H1 (cell line): ENCODE data around the gene NAA11. TPM values are rescaled to one million over a fixed set of nuclear protein-coding genes. Genes with fewer than 3 reads are reported as not detected.

Experiments used
- CTCF ChIA-PET: fragments of 300-600 bp; sonication (Branson Sonifier 250); formaldehyde crosslinking; loops from one replicate; lab custom pipeline; 2021; ENCODE audit not compliant: partially characterized antibody; lab: Charles Lee
- POLR2A ChIA-PET: fragments of 300-600 bp; sonication (Branson Sonifier 250); formaldehyde crosslinking; loops from one replicate; lab custom pipeline; 2021; ENCODE audit warnings: inconsistent platforms; ENCODE audit not compliant: partially characterized antibody; lab: Charles Lee
- DNase-seq, 2 experiments: peaks; one replicate each; pipeline versions ENCODE4 v3.0.0 to v3.0.0-alpha.2; 2010 to 2022; ENCODE audit warnings: low spot score in 2 of 2, low read depth in 1 of 2, mixed read lengths in 1 of 2
- FAIRE-seq: peaks from 2 replicates; lab custom pipeline; 2011; peaks lifted over from hg19 to GRCh38; lab: Jason Lieb, UNC
- H2AFZ ChIP-seq: 2 replicates; pipeline ENCODE4 v1.8.1; 2012; ENCODE audit warnings: low read length, inconsistent platforms
- H2AK5ac ChIP-seq: 2 replicates; pipeline ENCODE4 v1.6.1; 2013; ENCODE audit warnings: low read depth, low read length
- H2BK120ac ChIP-seq: replicated peaks from 2 replicates; pipeline ENCODE3; 2013; ENCODE audit warnings: low read depth, low read length, inconsistent platforms
- H2BK12ac ChIP-seq: 2 replicates; pipeline ENCODE4 v1.6.1; 2013; ENCODE audit warnings: low read depth, low read length
- H2BK15ac ChIP-seq: 2 replicates; pipeline ENCODE4 v1.6.1; 2013; ENCODE audit warnings: low read length
- H2BK20ac ChIP-seq: 2 replicates; pipeline ENCODE4 v1.6.1; 2013; ENCODE audit warnings: low read length
- H2BK5ac ChIP-seq: 2 replicates; pipeline ENCODE4 v1.6.1; 2013; ENCODE audit warnings: low read depth, low read length
- H3K14ac ChIP-seq: 2 replicates; pipeline ENCODE4 v1.6.1; 2013; ENCODE audit warnings: inconsistent platforms; ENCODE audit not compliant: insufficient read length
- H3K18ac ChIP-seq: 2 replicates; pipeline ENCODE4 v1.6.1; 2013; ENCODE audit warnings: low read length; ENCODE audit errors: extremely low read depth
- H3K23ac ChIP-seq: 2 replicates; pipeline ENCODE4 v1.6.1; 2013; ENCODE audit warnings: inconsistent platforms; ENCODE audit not compliant: insufficient read length
- H3K23me2 ChIP-seq: 2 replicates; pipeline ENCODE4 v1.6.1; 2013; ENCODE audit warnings: low read depth, low read length
- H3K27ac ChIP-seq: 2 replicates; pipeline ENCODE4 v1.6.1; 2011; ENCODE audit warnings: low read depth, low read length, inconsistent platforms
- H3K27me3 ChIP-seq, 4 experiments: replicated peaks in 1 of 4; 1 replicate in 1 of 4; 2 replicates in 3 of 4; pipeline versions ENCODE4 v1.6.1 to v1.8.1; 2011 to 2013; ENCODE audit warnings: low read length in 3 of 4, mild to moderate bottlenecking in 3 of 4, inconsistent platforms in 2 of 4, mixed read lengths in 2 of 4, moderate library complexity in 1 of 4; ENCODE audit not compliant: control insufficient read depth in 3 of 4, insufficient read depth in 3 of 4; ENCODE audit errors: extremely low read depth in 1 of 4
- H3K36me3 ChIP-seq, 4 experiments: 2 replicates each; pipeline versions ENCODE4 v1.6.1 to v1.8.1; 2011 to 2013; ENCODE audit warnings: mild to moderate bottlenecking in 4 of 4, low read length in 3 of 4, moderate library complexity in 2 of 4, control low read depth in 1 of 4, inconsistent platforms in 1 of 4; ENCODE audit not compliant: insufficient read depth in 4 of 4, control insufficient read depth in 2 of 4
- H3K4ac ChIP-seq: replicated peaks from 2 replicates; pipeline ENCODE3; 2013; ENCODE audit warnings: low read length, low read depth, mixed read lengths, inconsistent platforms; ENCODE audit not compliant: insufficient read length
- H3K4me1 ChIP-seq, 4 experiments: replicated peaks in 1 of 4; 1 replicate in 1 of 4; 2 replicates in 3 of 4; pipeline versions ENCODE4 v1.6.1 to v1.8.1; 2011 to 2013; ENCODE audit warnings: low read length in 3 of 4, inconsistent platforms in 2 of 4, mixed read lengths in 1 of 4; ENCODE audit not compliant: insufficient read depth in 4 of 4, control insufficient read depth in 3 of 4
- H3K4me2 ChIP-seq, 2 experiments: 2 replicates each; pipeline versions ENCODE4 v1.6.1 to v1.8.1; 2011 to 2013; ENCODE audit warnings: low read depth in 2 of 2, low read length in 2 of 2, control low read depth in 1 of 2, inconsistent platforms in 1 of 2, mild to moderate bottlenecking in 1 of 2; ENCODE audit not compliant: insufficient read depth in 1 of 2
- H3K4me3 ChIP-seq, 4 experiments: fragments of 200-600, 300-600 bp in 1 of 4; sonication (generic), shearing (Covaris generic), sonication (Bioruptor Twin) in 1 of 4; 2 replicates each; pipeline versions ENCODE4 v1.5.1 to v1.8.1; 2011 to 2016; ENCODE audit warnings: low read length in 4 of 4, low read depth in 3 of 4, control low read depth in 2 of 4, inconsistent platforms in 2 of 4, mild to moderate bottlenecking in 2 of 4, mixed read lengths in 1 of 4, moderate library complexity in 1 of 4; ENCODE audit not compliant: insufficient read depth in 2 of 4; ENCODE audit errors: extremely low read depth in 1 of 4
- H3K56ac ChIP-seq: replicated peaks from 2 replicates; pipeline ENCODE3; 2013; ENCODE audit warnings: low read depth, mild to moderate bottlenecking, mixed read lengths, low read length, inconsistent platforms; ENCODE audit not compliant: insufficient read length
- H3K79me1 ChIP-seq: 2 replicates; pipeline ENCODE4 v1.6.1; 2013; ENCODE audit warnings: low read depth, low read length, control low read depth
- H3K79me2 ChIP-seq, 2 experiments: 2 replicates each; pipeline versions ENCODE4 v1.6.1 to v1.8.1; 2012 to 2013; ENCODE audit warnings: low read length in 2 of 2, mild to moderate bottlenecking in 2 of 2, inconsistent platforms in 1 of 2; ENCODE audit not compliant: insufficient read depth in 2 of 2, control insufficient read depth in 1 of 2
- H3K9ac ChIP-seq, 4 experiments: replicated peaks in 1 of 4; 1 replicate in 1 of 4; 2 replicates in 3 of 4; pipeline versions ENCODE4 v1.6.1 to v1.8.1; 2011 to 2013; ENCODE audit warnings: low read depth in 3 of 4, low read length in 3 of 4, control low read depth in 2 of 4, mild to moderate bottlenecking in 2 of 4, moderate library complexity in 2 of 4, inconsistent platforms in 1 of 4; ENCODE audit errors: extremely low read depth in 1 of 4
- H3K9me3 ChIP-seq, 2 experiments: 2 replicates each; pipeline versions ENCODE4 v1.6.1 to v1.8.1; 2012 to 2013; ENCODE audit warnings: mild to moderate bottlenecking in 2 of 2, moderate library complexity in 2 of 2, control low read depth in 1 of 2, inconsistent platforms in 1 of 2, low read depth in 1 of 2, low read length in 1 of 2, mixed read lengths in 1 of 2; ENCODE audit not compliant: insufficient read depth in 2 of 2
- H4K20me1 ChIP-seq, 2 experiments: replicated peaks in 1 of 2; 2 replicates each; pipeline versions ENCODE3 to v1.8.1; 2011 to 2013; ENCODE audit warnings: inconsistent platforms in 2 of 2, low read length in 2 of 2, mild to moderate bottlenecking in 1 of 2; ENCODE audit not compliant: insufficient read depth in 2 of 2, control insufficient read depth in 1 of 2
- H4K5ac ChIP-seq: 2 replicates; pipeline ENCODE4 v1.6.1; 2013; ENCODE audit warnings: low read length, low read depth, mixed read lengths, inconsistent platforms; ENCODE audit not compliant: insufficient read length
- H4K8ac ChIP-seq: 2 replicates; pipeline ENCODE4 v1.8.0; 2013; ENCODE audit warnings: mild to moderate bottlenecking, moderate library complexity, low read length, inconsistent platforms; ENCODE audit not compliant: insufficient read depth; ENCODE audit errors: extremely low read depth
- H4K91ac ChIP-seq: replicated peaks from 2 replicates; pipeline ENCODE3; 2013; ENCODE audit warnings: low read length, mixed read lengths, inconsistent platforms; ENCODE audit not compliant: insufficient read length
- BRCA1 ChIP-seq: IDR thresholded peaks from 2 replicates; pipeline ENCODE4 v1.6.1; 2012; ENCODE audit warnings: low read depth, low read length, improper control_type of control experiment
- CHD1 ChIP-seq: IDR thresholded peaks from 2 replicates; pipeline ENCODE4 v1.6.1; 2012; ENCODE audit warnings: low read depth, low read length, improper control_type of control experiment
- CREB1 ChIP-seq: IDR thresholded peaks from 2 replicates; pipeline ENCODE4 v1.6.1; 2012; ENCODE audit warnings: inconsistent platforms
- EGR1 ChIP-seq: IDR thresholded peaks from 2 replicates; pipeline ENCODE4 v1.6.1; 2011; ENCODE audit warnings: low read depth, low read length, borderline replicate concordance
- GTF2F1 ChIP-seq: IDR thresholded peaks from 2 replicates; pipeline ENCODE4 v1.6.1; 2012; ENCODE audit warnings: low read depth, low read length, improper control_type of control experiment, borderline replicate concordance
- MAFK ChIP-seq: IDR thresholded peaks from 2 replicates; pipeline ENCODE4 v1.6.1; 2012; ENCODE audit warnings: low read depth, mild to moderate bottlenecking, improper control_type of control experiment, low read length
- POLR2A ChIP-seq, 2 experiments: IDR thresholded peaks; 1 replicate in 1 of 2; 2 replicates in 1 of 2; pipeline ENCODE4 v1.6.1; 2011; ENCODE audit warnings: low read depth in 2 of 2, low read length in 2 of 2, mild to moderate bottlenecking in 2 of 2; ENCODE audit errors: control extremely low read depth in 1 of 2
- SIRT6 ChIP-seq: IDR thresholded peaks from one replicate; pipeline ENCODE4 v1.7.1; 2012; ENCODE audit warnings: low read length, inconsistent platforms
- WGBS, 2 experiments: shearing (Covaris generic) in 1 of 2; methylation state at CpG; one replicate each; pipeline versions ENCODE4 v1.1.6 to v1.1.7; 2013 to 2015; ENCODE audit warnings: low lambda C conversion rate in 2 of 2, mixed read lengths in 2 of 2, inconsistent platforms in 1 of 2, low coverage in 1 of 2, missing lambda C conversion rate in 1 of 2; ENCODE audit not compliant: insufficient replicate concordance in 2 of 2, insufficient coverage in 1 of 2, insufficient read length in 1 of 2; ENCODE audit errors: extremely low coverage in 1 of 2, missing lambda C conversion rate in 1 of 2; 5-methylcytosine and 5-hydroxymethylcytosine counted together
- polyA plus RNA-seq, 7 experiments: library from polyadenylated mRNA; depleted of rRNA in 3 of 7; stranded (reverse) in 5 of 7; unstranded in 2 of 7; fragments of >200 nt in 5 of 7; fragments of 200-250 nt in 2 of 7; gene quantifications; 1 replicate in 5 of 7; 2 replicates in 1 of 7; 4 replicates in 1 of 7; pipeline versions ENCODE4 v1.2.1 to v1.2.3, GENCODE V29; 2011 to 2013; ENCODE audit warnings: missing spikeins in 2 of 7, mixed read lengths in 2 of 7
- total RNA-seq: library from RNA; stranded (reverse); fragmentation: NEBNext Ultra II Directional; extraction: Animal tissue kit (Norgen Biotek cat#: 25700); gene quantifications from 2 replicates; pipeline ENCODE4 v1.2.1, GENCODE V29; 2021
- TF ChIP-seq, protein P1 (sequence below): IDR thresholded peaks from 2 replicates; pipeline ENCODE4 v1.6.1; 2012; ENCODE audit warnings: low read length, inconsistent platforms

NAA11 gene
- total and polyA plus RNA-seq, 2 of the 8 experiments (the other 6 are each of a cell fraction or from before 2014, with no cell fraction given): not detected

DNA sequence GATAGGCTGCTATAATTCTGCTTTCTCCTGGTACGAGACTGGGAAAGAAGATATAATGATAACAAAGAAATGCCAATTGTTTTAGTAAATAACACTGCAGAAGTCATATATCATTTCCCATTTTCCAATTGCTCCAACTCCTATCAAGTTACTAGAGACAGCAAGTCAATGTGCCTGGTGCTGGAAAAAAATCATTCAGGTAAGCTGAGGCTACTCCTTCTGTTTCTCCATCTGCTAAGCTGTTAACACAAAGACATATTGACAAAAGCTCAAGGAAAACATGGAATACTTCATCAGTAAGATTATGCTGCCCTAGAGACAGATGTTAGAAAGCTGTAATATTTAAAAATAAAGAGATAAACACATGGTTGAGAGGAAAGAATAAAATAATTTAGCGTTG is 10.0 kb downstream of the NAA11 start:
- FAIRE-seq (no peak), DNase-seq (no peak)
- no peak overlapping the region for H3K14ac ChIP-seq
- no peaks in the 10 kb centered on the region for H3K27me3 ChIP-seq
- H3K18ac ChIP-seq: no peak overlapping the region
- 91 to 100% methylated on average over 1 to 2 of the region's 2 CpGs for WGBS, 2 experiments
- no peaks in the 10 kb centered on the region for H3K79me2 ChIP-seq
- H3K9ac ChIP-seq: peak overlapping the region in 1 of 4 experiments; percentile 13; a peak in 1 of 7 replicates
- H3K23me2 ChIP-seq: no peaks in the 10 kb centered on the region
- H3K79me1 ChIP-seq: no peaks in the 10 kb centered on the region
- H2BK5ac ChIP-seq: no peak overlapping the region
- no peak overlapping the region for H3K4ac ChIP-seq
- no peaks in the 10 kb centered on the region for H3K36me3 ChIP-seq
- no peak overlapping the region for H4K91ac ChIP-seq
- CTCF ChIA-PET: no interaction called here
- H3K23ac ChIP-seq: no peak overlapping the region
- no peak overlapping the region for H2AK5ac ChIP-seq
- no peak overlapping the region for H4K5ac ChIP-seq
- no peaks in the 10 kb centered on the region for H4K20me1 ChIP-seq
- POLR2A ChIA-PET: no interaction called here
- TF ChIP-seq, protein P1, sequence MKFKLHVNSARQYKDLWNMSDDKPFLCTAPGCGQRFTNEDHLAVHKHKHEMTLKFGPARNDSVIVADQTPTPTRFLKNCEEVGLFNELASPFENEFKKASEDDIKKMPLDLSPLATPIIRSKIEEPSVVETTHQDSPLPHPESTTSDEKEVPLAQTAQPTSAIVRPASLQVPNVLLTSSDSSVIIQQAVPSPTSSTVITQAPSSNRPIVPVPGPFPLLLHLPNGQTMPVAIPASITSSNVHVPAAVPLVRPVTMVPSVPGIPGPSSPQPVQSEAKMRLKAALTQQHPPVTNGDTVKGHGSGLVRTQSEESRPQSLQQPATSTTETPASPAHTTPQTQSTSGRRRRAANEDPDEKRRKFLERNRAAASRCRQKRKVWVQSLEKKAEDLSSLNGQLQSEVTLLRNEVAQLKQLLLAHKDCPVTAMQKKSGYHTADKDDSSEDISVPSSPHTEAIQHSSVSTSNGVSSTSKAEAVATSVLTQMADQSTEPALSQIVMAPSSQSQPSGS: no peak
- TF ChIP-seq MAFK (no peak), EGR1 (no peak), CHD1 (no peak), GTF2F1 (no peak), SIRT6 (no peak), CREB1 (no peak), BRCA1 (no peak), POLR2A (IDR thresholded peaks at IDR 0.05; ENCODE audit: control extremely low read depth in 1 of 2, low read depth in 2 of 2, low read length in 2 of 2) (no peak)
- H3K56ac ChIP-seq: no peak overlapping the region
- H3K4me2 ChIP-seq: no peak overlapping the region
- no peak overlapping the region for H4K8ac ChIP-seq
- no peak overlapping the region for H2BK120ac ChIP-seq
- no peak overlapping the region for H3K4me3 ChIP-seq
- H3K4me1 ChIP-seq: no peaks in the 10 kb centered on the region
- H2BK15ac ChIP-seq: no peak overlapping the region
- H2BK20ac ChIP-seq: no peak overlapping the region
- H2AFZ ChIP-seq: no peak overlapping the region
- H2BK12ac ChIP-seq: no peak overlapping the region
- H3K9me3 ChIP-seq: no peaks in the 10 kb centered on the region
- H3K27ac ChIP-seq: no peak overlapping the region
